DND-41 (cell line): Measurements from ENCODE around the gene NDUFC1.

ENCODE experiments used
- ATAC-seq: fragments of 200-7000 bp; cut with Tn5 transposase; 3 replicates; pipeline ENCODE4 v1.9.1; 2021; ENCODE audit warnings: low read depth; ENCODE audit not compliant: insufficient read depth
- DNase-seq: peaks from one replicate; pipeline ENCODE4 v3.0.0-alpha.2; 2020
- H2AFZ ChIP-seq: 2 replicates; pipeline ENCODE4 v1.6.0; 2012; ENCODE audit warnings: low read depth, low read length
- H3K27ac ChIP-seq: 2 replicates; pipeline ENCODE4 v1.5.1; 2012; ENCODE audit warnings: low read length, inconsistent platforms
- H3K27me3 ChIP-seq: fragments of 200-600 bp; sonication (generic); 2 replicates; pipeline ENCODE4 v1.6.0; 2012; ENCODE audit warnings: low read length, mild to moderate bottlenecking, inconsistent platforms; ENCODE audit not compliant: insufficient read depth, poor library complexity
- H3K36me3 ChIP-seq: 2 replicates; pipeline ENCODE4 v1.5.1; 2012; ENCODE audit warnings: low read length, inconsistent platforms; ENCODE audit not compliant: insufficient read depth
- H3K4me1 ChIP-seq: 2 replicates; pipeline ENCODE4 v1.5.1; 2012; ENCODE audit warnings: mild to moderate bottlenecking, low read length; ENCODE audit not compliant: insufficient read depth
- H3K4me2 ChIP-seq: 2 replicates; pipeline ENCODE4 v1.6.0; 2012; ENCODE audit warnings: mild to moderate bottlenecking, moderate library complexity, low read length, inconsistent platforms; ENCODE audit not compliant: insufficient read depth
- H3K4me3 ChIP-seq, 2 experiments: fragments of 200-600 bp in 1 of 2; shearing (Covaris generic) in 1 of 2; 2 replicates each; pipeline ENCODE4 v1.5.1; 2012 to 2016; ENCODE audit warnings: inconsistent platforms in 2 of 2, low read length in 2 of 2, mild to moderate bottlenecking in 2 of 2, low read depth in 1 of 2, moderate library complexity in 1 of 2
- H3K79me2 ChIP-seq: 2 replicates; pipeline ENCODE4 v1.6.0; 2012; ENCODE audit warnings: low read length, inconsistent platforms; ENCODE audit not compliant: insufficient read depth
- H3K9ac ChIP-seq: 2 replicates; pipeline ENCODE4 v1.6.0; 2012; ENCODE audit warnings: low read depth, mild to moderate bottlenecking, inconsistent platforms, low read length, moderate library complexity
- H3K9me3 ChIP-seq: 2 replicates; pipeline ENCODE4 v1.5.1; 2012; ENCODE audit warnings: low read length, moderate library complexity, mild to moderate bottlenecking, inconsistent platforms; ENCODE audit not compliant: insufficient read depth, severe bottlenecking
- H4K20me1 ChIP-seq: 2 replicates; pipeline ENCODE4 v1.6.0; 2012; ENCODE audit warnings: low read length; ENCODE audit not compliant: insufficient read depth
- CTCF ChIP-seq: IDR thresholded peaks from 2 replicates; pipeline ENCODE4 v1.5.1; 2012; ENCODE audit warnings: borderline replicate concordance, low read length, moderate library complexity, mild to moderate bottlenecking; ENCODE audit not compliant: poor library complexity, severe bottlenecking; ENCODE audit errors: extremely low read depth
- EZH2 ChIP-seq: IDR thresholded peaks from 3 replicates; pipeline ENCODE4 v1.6.1; 2012; ENCODE audit warnings: borderline replicate concordance, low read depth, mild to moderate bottlenecking, moderate library complexity, low read length, inconsistent platforms; ENCODE audit not compliant: severe bottlenecking

NDUFC1 gene

GRCh38 chr4:139304920-139305319 is 2.6 kb upstream of the NDUFC1 start:
- no peak for TF ChIP-seq EZH2
- TF ChIP-seq CTCF, result no peak
- H3K4me2 ChIP-seq, result peak overlapping the region; percentile 37; the same call in 1 of the 2 replicates
- peak overlapping the region in 1 of 2 experiments; percentile 41; a peak in 1 of 4 replicates for H3K4me3 ChIP-seq
- H3K36me3 ChIP-seq, result peaks cover 43% of the 10 kb centered on the region
- no peak overlapping the region for H3K27ac ChIP-seq
- peaks cover 95% of the 10 kb centered on the region for H3K79me2 ChIP-seq
- H4K20me1 ChIP-seq, result peaks cover 75% of the 10 kb centered on the region
- no peaks in the 10 kb centered on the region for H3K27me3 ChIP-seq
- no peak overlapping the region for H3K9ac ChIP-seq
- no peak overlapping the region for H2AFZ ChIP-seq
- H3K9me3 ChIP-seq, result no peaks in the 10 kb centered on the region
- ATAC-seq (no peak), DNase-seq (no peak)
- H3K4me1 ChIP-seq, result peaks cover 49% of the 10 kb centered on the region

- TF ChIP-seq CTCF (peak; percentile 6), EZH2 (no peak)
- Histone ChIP-seq H3K4me2 (peak within 1 kb of the TSS; percentile 66), H3K27ac (peak within 1 kb of the TSS; percentile 88), H3K79me2 (peaks cover 58% of the 10 kb centered on the region), H3K9ac (peak within 1 kb of the TSS; percentile 91), H2AFZ (peak within 1 kb of the TSS; percentile 87), H3K4me3 (peak within 1 kb of the TSS; percentile 89 to 90), H3K36me3 (peaks cover 27% of the 10 kb centered on the region), H3K4me1 (peaks cover 57% of the 10 kb centered on the region), H3K27me3 (no peaks in the 10 kb centered on the region), H4K20me1 (peaks cover 43% of the 10 kb centered on the region), H3K9me3 (no peaks in the 10 kb centered on the region)
- ATAC-seq (peak; percentile 93), DNase-seq (peak; percentile 99)
Observed at GRCh38 chr4:139301113-139301820, 1.0 kb downstream of the NDUFC1 start, which contains the start of gene NAA15. Gene NAA15 (plus strand): TSS chr4:139301505. CDS start chr4:139301778, 273 bp downstream.

GRCh38 chr4:139300431-139301112 is 1.7 kb downstream of the NDUFC1 start:
- no peaks in the 10 kb centered on the region for H3K27me3 ChIP-seq
- peak overlapping the region; percentile 91 for H3K9ac ChIP-seq
- H3K4me3 ChIP-seq, result peak overlapping the region; percentile 41 to 90
- peaks cover 52% of the 10 kb centered on the region for H3K79me2 ChIP-seq
- no peaks in the 10 kb centered on the region for H3K9me3 ChIP-seq
- H4K20me1 ChIP-seq, result peaks cover 38% of the 10 kb centered on the region
- TF ChIP-seq CTCF (no peak), EZH2 (no peak)
- H3K27ac ChIP-seq, result peak overlapping the region; percentile 78
- H3K36me3 ChIP-seq, result peaks cover 25% of the 10 kb centered on the region
- DNase-seq (peak; percentile 16), ATAC-seq (peak; percentile 4; the same call in 2 of the 3 replicates)
- H2AFZ ChIP-seq, result peak overlapping the region; percentile 85
- peaks cover 61% of the 10 kb centered on the region for H3K4me1 ChIP-seq
- H3K4me2 ChIP-seq, result peak overlapping the region; percentile 66
